ENCODE measurements around the gene BMPR1A.
"Not testable (repeated sequence)": the region's sequence is repeated elsewhere in the genome, so short reads cannot be mapped to it uniquely, and the experiment has no call there.

BMPR1A gene

GRCh38 chr10:86730227-86730626, 26.2 kb upstream of the BMPR1A start:
- no peak for FAIRE-seq

DNA sequence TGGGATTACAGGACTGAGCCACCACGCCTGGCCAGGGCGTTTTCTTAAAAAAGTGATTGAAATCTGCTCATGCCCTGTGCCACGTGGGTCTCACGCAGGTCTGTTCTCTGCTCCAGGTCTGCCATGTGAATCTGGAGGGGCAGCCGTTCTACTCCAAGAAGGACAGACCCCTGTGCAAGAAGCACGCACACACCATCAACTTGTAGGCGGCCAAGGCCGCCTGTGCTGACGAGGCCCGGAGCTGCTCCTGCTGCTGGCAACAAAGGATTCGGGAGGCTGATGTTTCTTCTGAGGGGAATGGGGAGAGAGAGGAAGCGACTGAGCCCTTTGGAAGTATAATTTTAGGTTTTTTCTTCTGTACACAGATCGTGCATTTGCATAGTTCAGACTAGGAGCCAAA, 23.6 kb upstream of the BMPR1A start:
- no peak for FAIRE-seq

DNA sequence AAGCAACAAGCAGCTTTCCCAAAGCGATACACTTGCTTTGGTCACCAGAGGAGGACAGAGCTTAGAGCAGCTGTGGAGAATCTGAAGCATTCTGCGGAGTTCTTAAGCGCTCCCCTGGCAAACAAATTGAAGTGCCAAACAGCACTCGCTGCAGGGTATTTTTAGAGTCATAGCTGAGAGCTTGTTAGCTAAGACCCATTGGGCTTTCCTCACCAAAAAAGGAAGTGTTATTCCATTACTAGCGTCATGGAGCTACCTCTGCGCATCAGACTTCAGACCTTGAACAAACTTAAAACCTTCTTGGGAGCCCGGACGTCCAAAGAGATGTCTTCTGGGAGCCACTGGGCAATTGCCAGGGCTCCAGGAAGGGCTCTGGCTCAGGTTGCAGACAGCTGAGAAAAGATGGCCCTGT, 23.2 kb upstream of the BMPR1A start:
- no peak for FAIRE-seq

- FAIRE-seq = no peak
These were observed 22.0 kb upstream of the BMPR1A start for GRCh38 chr10:86734207-86734988.

DNA sequence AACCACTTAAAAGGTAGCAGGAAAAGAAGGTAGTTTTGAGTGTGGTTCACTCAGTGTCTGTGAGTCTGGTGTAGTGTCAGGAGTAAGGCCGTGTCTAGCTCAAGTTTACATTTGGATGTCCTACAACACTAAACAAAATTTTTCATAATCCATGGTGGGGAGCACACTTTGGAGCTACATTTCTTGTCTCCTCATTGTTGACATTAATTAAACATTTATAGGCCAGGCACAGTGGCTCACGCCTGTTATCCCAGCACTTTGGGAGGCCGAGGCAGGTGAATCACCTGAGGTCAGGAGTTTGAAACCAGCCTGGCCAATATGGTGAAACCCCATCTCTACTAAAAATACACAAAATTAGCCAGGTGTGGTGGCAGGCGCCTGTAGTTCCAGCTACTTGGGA, 21.1 kb upstream of the BMPR1A start:
- not testable (repeated sequence) for FAIRE-seq

- FAIRE-seq = no peak
These were observed 14.2 kb upstream of the BMPR1A start for GRCh38 chr10:86742230-86742629.

DNA sequence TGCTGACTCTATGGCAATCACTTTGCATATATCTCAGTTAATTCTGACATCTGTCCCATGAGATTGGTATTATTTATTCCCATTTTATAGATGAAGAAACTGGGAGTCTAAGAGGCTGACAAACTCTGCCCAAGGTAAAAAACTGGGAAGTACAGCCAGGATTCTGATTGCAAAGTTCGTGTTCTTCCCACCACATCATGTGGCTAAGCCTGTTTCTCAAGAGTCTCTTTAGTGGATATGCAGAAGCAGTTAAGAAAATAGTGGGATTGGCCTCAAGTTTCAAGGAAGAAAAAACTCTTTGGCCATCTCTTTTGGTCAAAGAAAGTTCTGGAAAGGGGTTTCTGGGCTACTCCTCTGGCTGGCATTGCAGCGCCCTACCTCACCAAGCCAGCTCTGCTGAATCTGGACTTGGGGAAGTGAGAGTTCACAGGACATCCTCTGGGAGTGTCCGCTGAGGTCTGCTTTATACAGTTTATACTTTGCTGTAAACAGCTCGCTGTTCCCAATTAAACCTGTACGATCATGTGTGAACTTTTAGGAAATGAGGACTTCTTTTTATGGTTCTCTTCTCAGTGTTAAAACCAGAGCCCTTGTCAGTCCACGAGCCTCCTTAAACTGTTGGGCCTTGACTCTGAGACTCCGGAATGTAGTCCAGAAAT, 12.2 kb upstream of the BMPR1A start:
- FAIRE-seq = no peak

DNA sequence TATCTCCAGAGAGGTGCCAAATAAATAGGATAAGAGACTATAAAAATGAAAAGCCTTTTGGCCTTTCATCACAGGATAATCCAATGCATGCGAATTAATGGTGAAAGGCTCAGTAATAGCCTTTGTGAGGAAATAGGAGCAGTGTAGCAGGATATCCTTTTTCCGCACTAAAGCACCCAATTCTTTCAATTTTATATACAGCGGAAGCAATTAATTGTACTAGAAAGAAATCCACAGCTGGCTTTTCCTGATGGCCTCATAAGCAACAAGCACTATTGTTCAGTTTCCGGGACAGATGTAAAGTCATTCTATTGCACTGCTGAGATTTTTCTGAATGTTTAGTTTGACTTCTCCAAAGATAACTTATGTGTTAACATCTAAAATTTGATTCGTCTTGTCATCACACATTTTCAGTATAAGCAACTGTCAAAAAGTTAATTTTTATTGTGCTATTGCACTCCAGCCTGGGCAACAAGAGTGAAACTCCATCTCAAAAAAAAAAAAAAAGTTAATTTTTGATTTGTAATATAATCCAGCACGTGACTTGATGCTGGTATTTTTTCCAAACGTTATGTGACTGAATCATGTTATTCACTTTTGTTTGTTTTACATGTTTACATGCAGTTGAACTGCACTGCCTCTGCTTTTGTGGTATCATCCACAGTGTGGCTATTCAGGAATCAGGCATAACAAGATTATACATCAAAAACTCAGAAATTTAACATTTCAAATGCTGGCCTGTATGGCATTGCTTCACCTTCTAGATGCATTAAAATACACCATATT, 8.4 kb upstream of the BMPR1A start:
- no peak for FAIRE-seq

- FAIRE-seq = no peak
These were observed 6.6 kb upstream of the BMPR1A start for GRCh38 chr10:86749854-86750253.

- FAIRE-seq = no peak
These were observed 4.9 kb upstream of the BMPR1A start for GRCh38 chr10:86751477-86751876.

DNA sequence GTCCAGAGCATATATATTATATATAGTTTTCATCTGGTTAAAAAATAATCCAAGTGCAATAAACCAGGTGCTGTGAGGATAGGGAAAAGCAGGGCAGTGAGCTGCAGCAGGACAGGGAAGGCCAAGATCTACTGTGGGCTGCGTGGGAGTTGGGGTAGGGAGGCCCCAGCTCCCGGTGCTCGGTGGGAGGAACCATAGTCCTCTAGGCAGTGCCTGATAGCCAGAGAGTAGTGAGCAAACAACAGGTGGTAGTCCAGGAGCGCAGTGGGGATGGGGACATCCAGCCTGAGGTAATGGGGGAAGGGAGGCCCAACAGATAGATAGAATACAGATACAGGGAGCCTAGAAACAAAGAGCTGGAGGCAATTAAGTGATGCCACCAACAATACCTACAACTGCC, 4.1 kb upstream of the BMPR1A start:
- no peak for FAIRE-seq

- FAIRE-seq = no peak
These were observed 3.4 kb upstream of the BMPR1A start for GRCh38 chr10:86753051-86753450.

GRCh38 chr10:86753638-86754434, 2.6 kb upstream of the BMPR1A start:
- FAIRE-seq = no peak

DNA sequence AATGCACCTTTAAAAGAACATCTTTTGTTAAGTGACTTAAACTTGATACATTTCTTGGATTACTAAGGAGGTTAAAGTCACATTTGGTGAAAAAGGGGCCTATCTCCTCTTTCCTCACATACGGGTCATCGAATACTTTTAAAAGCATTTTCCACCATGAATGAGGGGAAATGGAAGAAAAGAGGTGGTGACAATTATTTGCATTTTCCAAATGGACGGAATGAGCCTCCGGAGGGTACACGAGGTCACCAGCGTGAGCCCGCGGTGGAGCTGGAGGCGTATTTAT, 1.0 kb upstream of the BMPR1A start:
- no peak for FAIRE-seq

- FAIRE-seq = no peak
These were observed 494 bp upstream of the BMPR1A start for GRCh38 chr10:86755740-86756510.

DNA sequence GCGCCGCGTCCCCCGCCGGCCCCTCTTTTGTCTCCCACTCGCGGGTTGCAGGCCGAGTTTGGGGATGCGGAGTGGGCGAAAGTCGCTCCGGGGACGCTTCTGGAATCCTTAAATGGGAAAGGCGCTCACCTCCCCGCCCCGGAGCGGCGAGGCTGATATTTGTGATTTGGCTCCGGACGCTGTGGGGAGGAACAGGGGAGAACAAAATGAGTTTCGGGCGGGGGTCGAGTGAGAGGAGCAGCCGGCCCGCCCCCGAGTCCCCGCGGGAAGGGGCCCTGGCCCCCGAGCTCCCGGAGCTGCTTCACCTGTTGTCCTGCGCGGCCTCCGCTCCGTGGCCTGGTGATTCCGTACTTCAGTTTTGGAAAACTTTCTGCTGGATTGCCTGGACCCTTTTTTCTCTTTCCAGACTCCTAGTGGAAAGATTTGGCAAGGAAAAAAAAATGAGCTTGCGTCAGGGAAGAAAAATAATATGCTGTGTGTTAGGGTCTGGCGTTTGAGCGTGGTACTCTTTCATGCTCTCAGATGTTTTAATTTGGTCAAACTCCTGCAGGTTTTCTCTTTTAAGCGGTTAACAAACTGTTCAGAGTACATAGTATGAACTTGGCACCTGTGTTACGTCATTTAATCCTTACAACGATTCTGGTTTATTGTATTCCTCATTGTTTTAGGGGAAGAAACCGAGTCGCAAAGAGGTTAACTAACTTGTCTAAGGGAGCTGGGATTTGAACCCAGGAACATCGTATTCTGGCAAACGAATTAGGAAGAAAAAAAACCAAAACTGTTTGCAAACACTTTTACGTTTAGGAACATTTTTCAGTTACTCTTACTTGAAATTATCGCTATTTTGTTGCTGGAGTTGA, 924 bp downstream of the BMPR1A start:
- FAIRE-seq = no peak

- no peak for FAIRE-seq
These were observed 2.0 kb downstream of the BMPR1A start for GRCh38 chr10:86758189-86759072.

DNA sequence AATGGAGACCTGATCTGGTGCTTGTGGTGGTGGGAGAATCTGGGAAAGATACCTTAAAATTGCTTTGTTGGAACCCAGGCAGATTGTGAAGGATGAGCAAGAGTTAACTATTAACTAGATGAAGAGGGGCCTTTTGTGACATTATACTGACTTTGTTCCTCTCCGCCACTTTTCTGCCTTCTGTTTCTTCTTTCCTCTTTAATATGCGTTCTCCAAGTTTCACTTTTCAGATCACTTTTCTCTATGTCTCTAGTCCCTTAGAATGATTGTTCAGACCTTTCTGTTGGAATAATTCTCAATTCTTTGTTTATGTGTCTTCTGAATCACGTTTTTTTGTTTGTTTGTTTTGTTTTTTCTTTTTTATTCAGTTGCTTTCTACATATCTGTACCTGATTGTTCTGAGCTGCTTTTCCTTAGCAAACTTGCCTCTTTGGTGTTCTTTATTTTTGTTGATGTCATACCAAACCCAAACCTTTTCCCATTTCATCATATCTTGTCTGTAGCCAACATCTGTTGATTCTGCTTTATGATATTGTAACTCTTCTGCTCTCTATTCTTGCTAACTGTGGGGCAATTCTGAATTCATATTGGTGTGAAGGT, 2.8 kb downstream of the BMPR1A start:
- no peak for FAIRE-seq

- FAIRE-seq = no peak
These were observed 7.0 kb downstream of the BMPR1A start for GRCh38 chr10:86763404-86763803.

- FAIRE-seq = no peak
These were observed 9.1 kb downstream of the BMPR1A start for GRCh38 chr10:86765548-86765947.
